GM20000 (cell line): Measurements from ENCODE around the gene ANKRD44.

ENCODE experiments used
- DNase-seq: peaks from one replicate; pipeline ENCODE4 v3.0.0; 2012; ENCODE audit warnings: low spot score
- TF ChIP-seq, protein P1 (sequence below): IDR thresholded peaks from 2 replicates; pipeline ENCODE4 v1.5.1; 2012; ENCODE audit warnings: mild to moderate bottlenecking, control low read depth; ENCODE audit errors: extremely low read depth, missing control alignments

The ANKRD44 gene

DNA sequence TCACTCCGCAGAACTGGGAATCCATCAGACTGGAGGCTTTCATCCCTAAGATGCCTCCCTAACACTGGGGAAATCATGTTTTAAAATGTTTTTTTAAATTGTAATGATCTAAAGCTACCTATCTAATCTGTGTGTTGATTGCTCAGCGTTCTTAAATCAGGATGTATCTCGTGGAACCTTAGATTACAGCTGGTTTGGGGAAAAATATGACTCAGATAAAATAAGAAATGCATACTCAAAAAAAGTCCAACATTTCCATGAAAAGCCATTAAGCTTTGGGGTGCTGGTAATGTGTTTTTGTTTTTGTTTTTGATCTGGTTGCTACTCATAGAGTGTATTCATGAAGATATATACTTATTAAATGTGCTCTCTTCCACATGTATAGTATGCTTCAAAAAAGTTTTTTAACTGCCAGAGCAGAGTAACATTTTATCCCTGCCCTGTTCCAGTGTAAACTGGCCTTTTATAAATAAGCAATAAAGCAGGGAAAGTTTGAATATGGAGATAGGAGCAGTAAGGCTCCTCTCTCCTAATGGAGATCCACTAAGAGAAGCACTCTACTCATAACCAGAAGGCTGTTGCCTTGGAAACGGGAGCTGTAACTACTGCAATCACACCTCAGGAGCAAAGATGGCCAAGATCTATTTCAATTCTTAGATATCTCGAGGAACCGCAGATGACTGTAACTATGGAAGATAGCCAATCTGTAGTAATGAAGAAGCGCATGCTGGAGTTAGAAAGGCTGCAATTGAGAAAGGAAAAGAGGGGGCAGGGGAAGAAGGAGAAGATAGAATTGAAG, 41.6 kb downstream of the ANKRD44 start:
- DNase-seq: no peak

DNA sequence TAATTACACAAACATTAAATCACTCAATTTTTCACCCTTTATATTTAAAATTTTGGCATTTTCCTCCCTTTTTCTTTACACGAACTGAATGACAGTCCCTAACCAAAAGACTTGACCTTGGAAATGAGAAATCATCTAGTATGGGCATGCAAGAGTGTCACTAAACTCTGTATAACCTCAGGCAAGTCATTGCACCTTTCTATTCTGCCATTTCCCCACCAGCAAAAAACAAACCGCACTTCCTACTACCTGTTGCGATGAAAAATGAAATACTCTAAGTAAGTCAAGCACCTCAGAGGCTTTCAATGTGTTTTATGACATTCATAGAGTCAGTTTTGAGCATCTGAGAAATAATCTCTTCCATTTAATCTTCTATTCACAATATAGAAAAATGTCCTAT, 44.1 kb downstream of the ANKRD44 start:
- DNase-seq: no peak
- TF ChIP-seq, protein P1, sequence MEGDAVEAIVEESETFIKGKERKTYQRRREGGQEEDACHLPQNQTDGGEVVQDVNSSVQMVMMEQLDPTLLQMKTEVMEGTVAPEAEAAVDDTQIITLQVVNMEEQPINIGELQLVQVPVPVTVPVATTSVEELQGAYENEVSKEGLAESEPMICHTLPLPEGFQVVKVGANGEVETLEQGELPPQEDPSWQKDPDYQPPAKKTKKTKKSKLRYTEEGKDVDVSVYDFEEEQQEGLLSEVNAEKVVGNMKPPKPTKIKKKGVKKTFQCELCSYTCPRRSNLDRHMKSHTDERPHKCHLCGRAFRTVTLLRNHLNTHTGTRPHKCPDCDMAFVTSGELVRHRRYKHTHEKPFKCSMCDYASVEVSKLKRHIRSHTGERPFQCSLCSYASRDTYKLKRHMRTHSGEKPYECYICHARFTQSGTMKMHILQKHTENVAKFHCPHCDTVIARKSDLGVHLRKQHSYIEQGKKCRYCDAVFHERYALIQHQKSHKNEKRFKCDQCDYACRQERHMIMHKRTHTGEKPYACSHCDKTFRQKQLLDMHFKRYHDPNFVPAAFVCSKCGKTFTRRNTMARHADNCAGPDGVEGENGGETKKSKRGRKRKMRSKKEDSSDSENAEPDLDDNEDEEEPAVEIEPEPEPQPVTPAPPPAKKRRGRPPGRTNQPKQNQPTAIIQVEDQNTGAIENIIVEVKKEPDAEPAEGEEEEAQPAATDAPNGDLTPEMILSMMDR: no peak

More for the DNA sequence above, 41.6 kb downstream of the ANKRD44 start:
- TF ChIP-seq, protein P1: no peak

DNA sequence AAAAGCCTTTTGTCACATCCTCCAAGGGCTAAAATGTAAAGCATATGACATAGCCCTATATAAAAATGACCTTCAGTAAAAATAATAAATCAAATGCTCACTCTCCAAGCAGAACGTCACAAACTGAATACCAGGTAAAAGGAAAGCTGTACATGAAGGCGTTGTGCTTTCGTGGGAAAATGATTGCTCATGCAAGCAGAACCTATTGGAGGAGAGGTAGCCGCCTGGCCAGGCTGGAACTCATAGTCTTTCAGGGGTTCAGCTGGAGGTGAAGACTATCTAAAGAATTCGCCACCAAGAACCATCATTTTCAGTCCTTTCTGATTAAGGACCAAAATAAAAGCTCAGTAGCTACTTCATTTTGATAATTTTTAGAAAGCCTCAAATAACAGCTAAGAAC, 44.7 kb downstream of the ANKRD44 start:
- TF ChIP-seq, protein P1: no peak
- no peak for DNase-seq

DNA sequence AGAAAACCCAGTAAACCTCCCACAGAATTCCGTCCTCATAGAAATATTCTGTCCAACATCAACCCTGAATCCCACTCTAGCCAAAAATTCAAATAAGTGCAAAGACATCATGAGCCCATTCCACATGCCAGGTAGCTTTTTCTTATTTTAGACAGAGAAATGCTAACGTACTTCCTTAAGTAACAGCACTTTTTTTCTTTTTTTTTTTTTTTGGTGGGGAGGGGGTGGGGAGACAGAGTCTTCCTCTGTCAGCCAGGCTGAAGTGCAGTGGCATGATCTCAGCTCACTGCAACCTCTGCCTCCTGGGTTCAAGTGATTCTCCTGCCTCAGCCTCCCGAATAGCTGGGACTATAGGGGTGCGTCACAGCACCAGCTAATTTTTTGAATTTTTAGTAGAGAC, 45.5 kb downstream of the ANKRD44 start:
- no peak for DNase-seq
- TF ChIP-seq, protein P1: no peak

DNA sequence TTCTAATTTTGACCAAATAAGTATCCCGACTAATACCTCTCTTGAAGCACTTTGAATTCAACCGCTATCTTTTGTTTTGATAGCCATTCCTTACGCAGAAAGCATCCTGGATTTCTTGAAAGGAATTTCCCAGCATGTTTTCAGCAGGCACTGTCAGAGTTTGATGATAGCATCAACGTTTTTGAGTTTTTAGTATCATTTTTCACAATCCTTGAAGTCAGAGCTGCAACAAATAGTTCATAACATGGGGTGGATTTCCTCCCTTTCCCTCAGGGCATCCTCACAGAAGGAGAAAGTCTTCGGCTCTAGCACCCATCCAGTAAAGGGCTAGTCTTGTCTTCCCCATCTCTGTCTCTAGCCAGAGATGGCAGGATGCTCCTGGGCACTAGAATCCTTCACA, 46.2 kb downstream of the ANKRD44 start:
- DNase-seq: no peak
- TF ChIP-seq, protein P1: no peak

DNA sequence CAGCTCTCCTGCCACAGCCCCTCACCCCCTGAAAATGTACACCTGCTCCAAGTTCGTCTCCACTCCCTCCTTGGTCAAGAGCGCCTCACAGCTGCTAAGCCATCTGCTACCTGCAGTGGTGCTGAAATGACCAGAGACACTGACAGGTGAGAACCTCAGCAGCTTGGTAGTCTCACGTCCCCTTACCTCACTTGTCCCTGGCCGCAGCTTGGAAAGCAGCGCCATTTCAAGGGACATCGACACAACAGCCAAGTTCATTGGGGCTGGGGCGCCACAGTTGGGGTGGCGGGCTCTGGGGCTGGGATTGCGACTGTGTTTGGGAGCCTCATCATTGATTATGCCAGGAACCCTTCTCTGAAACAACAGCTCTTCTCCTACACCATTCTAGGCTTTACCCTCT, 47.5 kb downstream of the ANKRD44 start:
- no peak for DNase-seq
- TF ChIP-seq, protein P1: no peak

DNA sequence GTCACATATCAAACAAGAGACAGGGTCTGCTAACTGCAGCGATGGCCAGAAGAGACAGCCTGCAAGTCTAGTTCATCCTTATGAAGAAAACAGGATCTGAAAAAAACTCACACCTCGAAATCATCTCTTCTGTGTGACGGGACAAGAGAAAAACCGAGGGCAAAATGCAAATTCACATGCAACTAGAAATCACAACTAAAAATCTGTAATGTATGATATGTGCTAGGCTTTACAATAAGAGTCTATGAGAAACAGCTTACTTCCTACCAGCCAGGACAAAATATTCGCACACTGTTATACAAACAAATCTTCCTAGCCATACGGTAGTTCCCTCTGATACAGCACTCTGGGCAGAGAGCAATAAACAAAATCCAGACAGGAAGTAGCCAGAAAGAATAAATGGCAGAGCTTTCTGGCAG, 48.8 kb downstream of the ANKRD44 start:
- TF ChIP-seq, protein P1: no peak
- peak; percentile 42 for DNase-seq
